OCI-LY7 (cell line): ENCODE results near the gene FSIP2. TPM values are rescaled to one million over a fixed set of nuclear protein-coding genes. Genes with fewer than 3 reads are reported as not detected.

Experiments
- BruUV-seq: library from RNA; stranded (reverse); fragments of 400-500 nt; replicated peaks from 2 replicates; lab custom pipeline; 2021; lab: Mats Ljungman, UMichigan
- CTCF ChIA-PET: fragments of 300-600 bp; sonication (Branson Sonifier 250); formaldehyde crosslinking; loops from one replicate; lab custom pipeline; 2022; ENCODE audit warnings: antibody characterized with exemption; ENCODE audit not compliant: unreplicated experiment; lab: Charles Lee
- POLR2A ChIA-PET: fragments of 300-600 bp; sonication (Branson Sonifier 250); formaldehyde crosslinking; loops from one replicate; lab custom pipeline; 2022; ENCODE audit warnings: antibody characterized with exemption; lab: Charles Lee
- DNase-seq: peaks from one replicate; pipeline ENCODE4 v3.0.0-alpha.2; 2015; ENCODE audit warnings: low spot score
- H2AFZ ChIP-seq: fragments of 200-600 bp; sonication (generic), shearing (Covaris generic); 2 replicates; pipeline ENCODE4 v1.6.1; 2014; ENCODE audit warnings: mild to moderate bottlenecking, antibody characterized with exemption, low read length, moderate library complexity
- H3K27ac ChIP-seq: fragments of 200-600 bp; sonication (generic); 2 replicates; pipeline ENCODE4 v1.5.1; 2014; ENCODE audit warnings: mixed run types, low read depth, mild to moderate bottlenecking, moderate library complexity, low read length, inconsistent platforms; ENCODE audit not compliant: poor library complexity, severe bottlenecking
- H3K36me3 ChIP-seq: fragments of 200-600 bp; sonication (generic); 2 replicates; pipeline ENCODE4 v1.6.1; 2014; ENCODE audit warnings: mild to moderate bottlenecking, antibody characterized with exemption, low read length, moderate library complexity, mixed read lengths; ENCODE audit not compliant: insufficient read depth
- H3K4me1 ChIP-seq: fragments of 200-600 bp; sonication (generic); 2 replicates; pipeline ENCODE4 v1.5.1; 2014; ENCODE audit warnings: mild to moderate bottlenecking, low read length; ENCODE audit not compliant: insufficient read depth, poor library complexity, severe bottlenecking
- H3K4me2 ChIP-seq: fragments of 200-600 bp; sonication (generic); 2 replicates; pipeline ENCODE4 v1.6.1; 2014; ENCODE audit warnings: mild to moderate bottlenecking, low read length
- H3K4me3 ChIP-seq: fragments of 200-600 bp; sonication (generic); 2 replicates; pipeline ENCODE4 v1.5.1; 2014; ENCODE audit warnings: mild to moderate bottlenecking, low read depth, low read length; ENCODE audit not compliant: poor library complexity, severe bottlenecking
- H3K79me2 ChIP-seq: fragments of 200-600 bp; sonication (generic); 2 replicates; pipeline ENCODE4 v1.6.1; 2016; ENCODE audit warnings: low read depth, mild to moderate bottlenecking, low read length, moderate library complexity, mixed read lengths; ENCODE audit not compliant: insufficient read depth
- H3K9me2 ChIP-seq: fragments of 200-600 bp; sonication (generic); 2 replicates; pipeline ENCODE4 v1.6.1; 2016; ENCODE audit warnings: mild to moderate bottlenecking, low read length, mixed read lengths; ENCODE audit not compliant: insufficient read depth
- H3K9me3 ChIP-seq: fragments of 200-600 bp; sonication (generic); 2 replicates; pipeline ENCODE4 v1.6.1; 2014; ENCODE audit warnings: mild to moderate bottlenecking, mixed run types, low read length, mixed read lengths
- H4K20me1 ChIP-seq: fragments of 200-600 bp; sonication (generic); 2 replicates; pipeline ENCODE4 v1.6.1; 2014; ENCODE audit warnings: mild to moderate bottlenecking, antibody characterized with exemption, low read length, moderate library complexity, mixed read lengths; ENCODE audit not compliant: insufficient read depth
- EZH2phosphoT487 ChIP-seq: fragments of 200-600 bp; sonication (generic); IDR thresholded peaks from 2 replicates; pipeline ENCODE4 v1.6.1; 2018; ENCODE audit warnings: low read depth, borderline replicate concordance, mild to moderate bottlenecking, mixed run types, antibody characterized with exemption, low read length, moderate library complexity, mixed read lengths
- intact Hi-C: fragments of 100-400 bp; cut with micrococcal nuclease; formaldehyde crosslinking; loops from one replicate; pipeline ENCODE4 v1.10.0; 2022; ENCODE audit not compliant: unreplicated experiment
- total RNA-seq, 2 experiments: library from RNA; depleted of rRNA in 1 of 2; stranded (reverse); fragments of >200 nt in 1 of 2; shearing (Covaris generic) in 1 of 2; gene quantifications; 2 replicates each; pipeline ENCODE4 v1.2.3, GENCODE V29; 2014 to 2022
- TF ChIP-seq, protein P1 (sequence below): fragments of 200-600 bp; sonication (generic); conservative IDR thresholded peaks from 2 replicates; pipeline ENCODE4 v1.5.1; 2014; ENCODE audit warnings: mild to moderate bottlenecking, antibody characterized with exemption, low read length, moderate library complexity, mixed read lengths

FSIP2 gene
- total RNA-seq, 2 experiments from 2014 or later, result 0.06 to 0.19 TPM

- POLR2A ChIA-PET, result no interaction called here
Measured at GRCh38 chr2:185757356-185757755, 18.8 kb downstream of the FSIP2 start.

DNA sequence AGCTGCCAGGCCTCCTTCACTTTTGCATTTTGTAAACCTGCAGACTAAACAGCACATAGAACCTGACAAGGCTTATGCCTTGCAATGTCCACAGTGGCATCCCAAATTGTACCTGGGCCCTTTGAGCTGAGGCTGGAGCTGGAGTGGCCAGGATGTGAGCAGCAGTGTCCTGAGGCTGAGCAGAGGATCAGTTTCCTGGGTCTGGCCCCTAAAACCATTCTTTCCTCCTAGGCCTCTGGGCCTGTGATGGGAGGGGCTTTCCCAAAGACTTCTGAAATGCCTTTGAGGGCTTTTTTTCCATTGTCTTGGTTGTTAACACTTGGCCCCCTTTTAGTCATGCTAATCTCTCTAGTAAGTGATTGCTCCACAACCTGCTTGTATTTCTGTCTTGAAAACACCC lies 32.8 kb downstream of the FSIP2 start:
- Histone ChIP-seq H3K36me3 (no peaks in the 10 kb centered on the region), H3K27ac (no peak overlapping the region), H3K9me3 (no peaks in the 10 kb centered on the region), H3K9me2 (no peaks in the 10 kb centered on the region), H3K4me3 (no peak overlapping the region), H3K4me2 (no peak overlapping the region), H3K4me1 (no peaks in the 10 kb centered on the region), H4K20me1 (no peaks in the 10 kb centered on the region), H2AFZ (no peak overlapping the region), H3K79me2 (no peaks in the 10 kb centered on the region)
- TF ChIP-seq, protein P1, sequence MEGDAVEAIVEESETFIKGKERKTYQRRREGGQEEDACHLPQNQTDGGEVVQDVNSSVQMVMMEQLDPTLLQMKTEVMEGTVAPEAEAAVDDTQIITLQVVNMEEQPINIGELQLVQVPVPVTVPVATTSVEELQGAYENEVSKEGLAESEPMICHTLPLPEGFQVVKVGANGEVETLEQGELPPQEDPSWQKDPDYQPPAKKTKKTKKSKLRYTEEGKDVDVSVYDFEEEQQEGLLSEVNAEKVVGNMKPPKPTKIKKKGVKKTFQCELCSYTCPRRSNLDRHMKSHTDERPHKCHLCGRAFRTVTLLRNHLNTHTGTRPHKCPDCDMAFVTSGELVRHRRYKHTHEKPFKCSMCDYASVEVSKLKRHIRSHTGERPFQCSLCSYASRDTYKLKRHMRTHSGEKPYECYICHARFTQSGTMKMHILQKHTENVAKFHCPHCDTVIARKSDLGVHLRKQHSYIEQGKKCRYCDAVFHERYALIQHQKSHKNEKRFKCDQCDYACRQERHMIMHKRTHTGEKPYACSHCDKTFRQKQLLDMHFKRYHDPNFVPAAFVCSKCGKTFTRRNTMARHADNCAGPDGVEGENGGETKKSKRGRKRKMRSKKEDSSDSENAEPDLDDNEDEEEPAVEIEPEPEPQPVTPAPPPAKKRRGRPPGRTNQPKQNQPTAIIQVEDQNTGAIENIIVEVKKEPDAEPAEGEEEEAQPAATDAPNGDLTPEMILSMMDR, result no peak
- no peak for TF ChIP-seq EZH2phosphoT487
- ChIA-PET CTCF (no interaction called here), POLR2A (interaction anchor here (0.7 kb wide), 1 partner anchor 140 kb away, joined by 3 read pairs; no protein-coding TSS in a partner anchor)
- intact Hi-C loops, result no loop called here
- no peak for DNase-seq
- no TSS peak for BruUV-seq

More at GRCh38 chr2:185757356-185757755, 18.8 kb downstream of the FSIP2 start:
- Histone ChIP-seq H4K20me1 (no peaks in the 10 kb centered on the region), H3K4me1 (no peaks in the 10 kb centered on the region), H2AFZ (no peak overlapping the region), H3K9me2 (no peaks in the 10 kb centered on the region), H3K27ac (no peak overlapping the region), H3K36me3 (no peaks in the 10 kb centered on the region), H3K4me3 (no peak overlapping the region), H3K4me2 (no peak overlapping the region), H3K79me2 (no peaks in the 10 kb centered on the region), H3K9me3 (no peaks in the 10 kb centered on the region)
- CTCF ChIA-PET, result no interaction called here
- no peak for TF ChIP-seq EZH2phosphoT487
- TF ChIP-seq, protein P1, result no peak
- intact Hi-C loops, result no loop called here
- DNase-seq, result no peak
- no TSS peak for BruUV-seq

GRCh38 chr2:185780890-185781289 lies 42.3 kb downstream of the FSIP2 start:
- ChIA-PET CTCF (no interaction called here), POLR2A (interaction anchor here (0.6 to 1.0 kb wide), 3 partner anchors 11 to 436 kb away, joined by 3 to 4 read pairs (median 3); no protein-coding TSS in a partner anchor)
- no peaks in the 10 kb centered on the region for H3K4me1 ChIP-seq
- H3K4me2 ChIP-seq, result no peak overlapping the region
- no peak overlapping the region for H3K27ac ChIP-seq
- H3K79me2 ChIP-seq, result no peaks in the 10 kb centered on the region
- no peak for DNase-seq
- H3K36me3 ChIP-seq, result no peaks in the 10 kb centered on the region
- no peaks in the 10 kb centered on the region for H3K9me3 ChIP-seq
- H2AFZ ChIP-seq, result no peak overlapping the region
- no peaks in the 10 kb centered on the region for H4K20me1 ChIP-seq
- TF ChIP-seq, protein P1, result no peak
- TF ChIP-seq EZH2phosphoT487, result no peak
- intact Hi-C loops, result no loop called here
- H3K4me3 ChIP-seq, result no peak overlapping the region
- no TSS peak for BruUV-seq
- H3K9me2 ChIP-seq, result no peaks in the 10 kb centered on the region
